Activated T-helper 2 cell treated with anti-CD3 and anti-CD28 coated beads, Interferon-gamma antibody, Interleukin-2, Interleukin-4, amounts not matched to agents 10 μg/mL and 5 μg/mL and 100 μg/mL, durations not matched to agents 14 hours and 24 hours and 36 hours (primary cell): ENCODE results near the gene TANGO6. TPM values are rescaled to one million over a fixed set of nuclear protein-coding genes. Genes with fewer than 3 reads are reported as not detected.

Source experiments
- total RNA-seq: library from RNA; stranded (reverse); gene quantifications from 2 replicates; pipeline ENCODE4 v1.2.3, GENCODE V29; 2022

TANGO6 gene
- total RNA-seq, 1 donor from 2014 or later, result 30.0 TPM

Other genes starting within 250 kb of the TANGO6 start
- 0.23 and 0.75 TPM in 2 replicates for gene CDH3, start 198.2 kb upstream of the TANGO6 start, total RNA-seq
- gene CDH1, start 106.2 kb upstream of the TANGO6 start, total RNA-seq, result 0.11 and 1.0 TPM in 2 replicates